Panc1 (cell line): ENCODE measurements around the gene SUSD6. TPM values are rescaled to one million over a fixed set of nuclear protein-coding genes. Genes with fewer than 3 reads are reported as not detected.

Experiments
- ATAC-seq: fragments of 200-7000 bp; cut with Tn5 transposase; 2 replicates; pipeline ENCODE4 v1.9.1; 2020; ENCODE audit warnings: mild to moderate bottlenecking, moderate library complexity
- BruUV-seq: library from RNA; stranded (reverse); fragments of 400-500 nt; replicated peaks from 2 replicates; lab custom pipeline; 2021; lab: Mats Ljungman, UMichigan
- CTCF ChIA-PET: fragments of 300-600 bp; sonication (Branson Sonifier 250); formaldehyde crosslinking; loops from one replicate; lab custom pipeline; 2022; ENCODE audit warnings: antibody characterized with exemption; lab: Charles Lee
- POLR2A ChIA-PET: fragments of 300-600 bp; sonication (Branson Sonifier 250); formaldehyde crosslinking; loops from one replicate; lab custom pipeline; 2022; ENCODE audit warnings: antibody characterized with exemption; lab: Charles Lee
- DNase-seq: peaks from one replicate; pipeline ENCODE4 v3.0.0-alpha.2; 2010; ENCODE audit warnings: low read depth, low spot score
- H3K27ac ChIP-seq: 2 replicates; pipeline ENCODE4 v1.5.1; 2011; ENCODE audit warnings: mild to moderate bottlenecking, low read length, inconsistent platforms
- H3K27me3 ChIP-seq: fragments of 200-500 bp; sonication (Bioruptor generic); 2 replicates; pipeline ENCODE4 v1.6.0; 2014; ENCODE audit warnings: low read length, inconsistent platforms; ENCODE audit not compliant: control insufficient read depth, insufficient read depth
- H3K36me3 ChIP-seq: fragments of 200-500 bp; sonication (Bioruptor generic); 2 replicates; pipeline ENCODE4 v1.5.1; 2014; ENCODE audit warnings: inconsistent platforms, mild to moderate bottlenecking, low read length, moderate library complexity; ENCODE audit not compliant: control insufficient read depth, insufficient read depth
- H3K4me1 ChIP-seq: 2 replicates; pipeline ENCODE4 v1.5.1; 2011; ENCODE audit warnings: inconsistent platforms, mild to moderate bottlenecking, low read length, moderate library complexity; ENCODE audit not compliant: control insufficient read depth, insufficient read depth
- H3K4me3 ChIP-seq, 2 experiments: 2 replicates each; pipeline ENCODE4 v1.5.1; 2011 to 2012; ENCODE audit warnings: low read depth in 2 of 2, low read length in 2 of 2, mild to moderate bottlenecking in 2 of 2, inconsistent platforms in 1 of 2, moderate library complexity in 1 of 2
- H3K9me3 ChIP-seq: fragments of 200-500 bp; sonication (Bioruptor generic); 2 replicates; pipeline ENCODE4 v1.5.1; 2014; ENCODE audit warnings: low read depth, mild to moderate bottlenecking, inconsistent platforms, low read length, moderate library complexity; ENCODE audit not compliant: control insufficient read depth, insufficient read depth
- CTCF ChIP-seq: fragments of 450-650 bp; IDR thresholded peaks from 2 replicates; pipeline ENCODE4 v1.5.1; 2017; ENCODE audit warnings: mild to moderate bottlenecking
- POLR2AphosphoS5 ChIP-seq: IDR thresholded peaks from 2 replicates; pipeline ENCODE4 v1.6.1; 2012; ENCODE audit warnings: mild to moderate bottlenecking, low read depth, low read length, moderate library complexity
- REST ChIP-seq, 2 experiments: IDR thresholded peaks; 2 replicates each; pipeline ENCODE4 v1.6.1; 2011 to 2012; ENCODE audit warnings: low read depth in 2 of 2, control low read depth in 1 of 2, low read length in 1 of 2, mild to moderate bottlenecking in 1 of 2, moderate library complexity in 1 of 2; ENCODE audit not compliant: insufficient read depth in 1 of 2
- SIN3A ChIP-seq: IDR thresholded peaks from 2 replicates; pipeline ENCODE4 v1.6.1; 2012; ENCODE audit warnings: low read depth, mild to moderate bottlenecking, low read length, moderate library complexity, borderline replicate concordance; ENCODE audit not compliant: insufficient read depth
- TCF7L2 ChIP-seq: IDR thresholded peaks from 2 replicates; pipeline ENCODE4 v1.6.1; 2011; ENCODE audit warnings: mild to moderate bottlenecking, low read depth, low read length, inconsistent platforms
- in situ Hi-C: cut with HindIII; loops from 2 replicates; pipeline ENCODE4 v1.10.0; 2016; ENCODE audit warnings: low sequenced_read_pairs, low pct_unique_long_range_greater_than_20kb
- intact Hi-C: fragments of 100-400 bp; cut with micrococcal nuclease; formaldehyde crosslinking; loops from one replicate; pipeline ENCODE4 v1.10.0; 2022; ENCODE audit not compliant: unreplicated experiment
- total RNA-seq: library from RNA; stranded (reverse); gene quantifications from one replicate; pipeline ENCODE4 v1.2.1, GENCODE V29; 2021; ENCODE audit not compliant: unreplicated experiment

The SUSD6 gene
- total RNA-seq, 1 experiment from 2014 or later: 10.9 TPM

GRCh38 chr14:69572030-69572840 lies 39.2 kb upstream of the SUSD6 start:
- BruUV-seq: no TSS peak
- Histone ChIP-seq H3K27ac (no peak overlapping the region), H3K4me1 (no peaks in the 10 kb centered on the region), H3K9me3 (no peaks in the 10 kb centered on the region), H3K36me3 (no peaks in the 10 kb centered on the region), H3K27me3 (peaks cover 12% of the 10 kb centered on the region), H3K4me3 (peak overlapping the region; percentile 16 to 26; a peak in 2 of 4 replicates)
- CTCF ChIA-PET: no interaction called here
- POLR2A ChIA-PET: no interaction called here
- ATAC-seq: peak; percentile 62
- intact Hi-C loops: loop anchor here (5.0 kb wide), 1 partner anchor 35 kb away; no protein-coding TSS in a partner anchor
- no peak for DNase-seq
- in situ Hi-C loops: no loop called here
- TF ChIP-seq TCF7L2: no peak
- TF ChIP-seq CTCF: no peak
- TF ChIP-seq SIN3A: no peak
- no peak for TF ChIP-seq POLR2AphosphoS5
- no peak for TF ChIP-seq REST (IDR thresholded peaks at IDR 0.05; ENCODE audit: insufficient read depth in 1 of 2, low read depth in 2 of 2, low read length in 1 of 2)

GRCh38 chr14:69572841-69573135 lies 38.6 kb upstream of the SUSD6 start:
- CTCF ChIA-PET: no interaction called here
- H3K4me1 ChIP-seq: no peaks in the 10 kb centered on the region
- DNase-seq (no peak), ATAC-seq (no peak)
- BruUV-seq: no TSS peak
- peaks cover 8% of the 10 kb centered on the region for H3K27me3 ChIP-seq
- no peak overlapping the region for H3K27ac ChIP-seq
- in situ Hi-C loops (no loop called here), intact Hi-C loops (loop anchor here (5.0 kb wide), 1 partner anchor 35 kb away; no protein-coding TSS in a partner anchor)
- TF ChIP-seq REST (IDR thresholded peaks at IDR 0.05; ENCODE audit: insufficient read depth in 1 of 2, low read depth in 2 of 2, low read length in 1 of 2) (no peak), TCF7L2 (no peak), POLR2AphosphoS5 (no peak)
- no peak overlapping the region for H3K4me3 ChIP-seq
- POLR2A ChIA-PET: no interaction called here
- H3K9me3 ChIP-seq: no peaks in the 10 kb centered on the region
- no peaks in the 10 kb centered on the region for H3K36me3 ChIP-seq
